OCI-M2 (cell line): Measurements from ENCODE around the gene PDZRN4.
"Not testable (repeated sequence)": the region's sequence is repeated elsewhere in the genome, so short reads cannot be mapped to it uniquely, and the experiment has no call there.

ENCODE experiments used
- DNase-seq: peaks from one replicate; lab custom pipeline; 2025; ENCODE audit not compliant: unreplicated experiment; lab: John Stamatoyannopoulos, UW

Gene PDZRN4

DNA sequence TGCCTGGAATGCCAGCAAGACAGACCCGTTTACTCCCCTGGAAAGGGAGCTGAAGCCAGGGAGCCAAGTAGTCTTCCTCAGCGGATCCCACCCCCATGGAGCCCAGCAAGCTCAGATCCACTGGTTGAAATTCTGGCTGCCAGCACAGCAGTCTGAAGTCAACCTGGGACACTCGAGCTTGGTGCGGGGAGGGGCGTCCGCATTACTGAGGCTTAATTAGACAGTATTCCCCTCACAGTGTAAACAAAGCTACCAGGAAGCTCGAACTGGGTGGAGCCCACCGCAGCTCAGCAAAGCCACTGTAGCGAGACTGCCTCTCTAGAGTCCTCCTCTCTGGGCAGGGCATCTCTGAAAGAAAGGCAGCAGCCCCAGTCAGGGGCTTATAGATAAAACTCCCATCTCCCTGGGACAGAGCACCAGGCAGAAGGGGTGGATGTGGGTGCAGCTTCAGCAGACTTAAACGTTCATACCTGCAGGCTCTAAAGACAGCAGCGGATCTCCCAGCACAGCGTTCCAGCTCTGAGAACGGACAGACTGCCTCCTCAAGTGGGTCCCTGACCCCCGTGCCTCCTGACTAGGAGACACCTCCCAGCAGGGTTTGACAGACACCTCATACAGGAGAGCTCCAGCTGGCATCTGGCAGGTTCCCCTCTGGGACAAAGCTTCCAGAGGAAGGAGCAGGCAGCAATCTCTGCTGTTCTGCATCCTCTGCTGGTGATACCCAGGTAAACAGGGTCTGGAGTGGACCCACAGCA is 92.4 kb downstream of the PDZRN4 start:
- DNase-seq = not testable (repeated sequence)

DNA sequence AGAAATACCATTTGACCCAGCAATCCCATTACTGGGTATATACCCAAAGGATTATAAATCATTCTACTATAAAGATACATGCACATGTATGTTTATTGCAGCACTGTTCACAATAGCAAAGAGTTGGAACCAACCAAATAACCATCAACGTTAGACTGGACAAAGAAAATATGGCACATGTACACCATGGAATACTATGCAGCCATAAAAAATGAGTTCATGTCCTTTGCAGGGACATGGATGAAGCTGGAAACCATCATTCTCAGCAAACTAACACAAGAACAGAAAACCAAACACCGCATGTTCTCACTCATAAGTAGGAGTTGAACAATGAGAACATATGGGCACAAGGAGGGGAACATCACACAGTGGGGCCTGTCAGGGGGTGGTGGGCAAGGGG is 97.3 kb downstream of the PDZRN4 start:
- not testable (repeated sequence) for DNase-seq

DNA sequence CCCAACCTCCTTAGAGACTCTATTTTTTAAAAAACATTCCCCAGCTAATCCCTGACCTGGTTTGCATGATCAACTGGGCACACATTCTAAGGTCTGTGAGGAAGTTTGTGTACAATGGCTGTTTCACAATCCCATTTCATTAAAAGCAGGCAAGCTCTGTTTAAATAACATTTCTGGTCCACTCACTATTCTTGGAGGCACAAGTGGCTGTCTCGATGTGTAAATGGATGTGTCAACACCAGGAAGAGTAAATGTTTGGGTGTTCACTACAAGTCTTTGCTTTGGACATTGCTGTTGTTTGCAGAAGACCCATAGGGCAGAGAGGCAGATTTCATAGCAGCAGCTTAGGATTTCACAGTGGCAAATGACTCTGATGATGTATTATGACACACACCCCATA is 98.3 kb downstream of the PDZRN4 start:
- DNase-seq = no peak

DNA sequence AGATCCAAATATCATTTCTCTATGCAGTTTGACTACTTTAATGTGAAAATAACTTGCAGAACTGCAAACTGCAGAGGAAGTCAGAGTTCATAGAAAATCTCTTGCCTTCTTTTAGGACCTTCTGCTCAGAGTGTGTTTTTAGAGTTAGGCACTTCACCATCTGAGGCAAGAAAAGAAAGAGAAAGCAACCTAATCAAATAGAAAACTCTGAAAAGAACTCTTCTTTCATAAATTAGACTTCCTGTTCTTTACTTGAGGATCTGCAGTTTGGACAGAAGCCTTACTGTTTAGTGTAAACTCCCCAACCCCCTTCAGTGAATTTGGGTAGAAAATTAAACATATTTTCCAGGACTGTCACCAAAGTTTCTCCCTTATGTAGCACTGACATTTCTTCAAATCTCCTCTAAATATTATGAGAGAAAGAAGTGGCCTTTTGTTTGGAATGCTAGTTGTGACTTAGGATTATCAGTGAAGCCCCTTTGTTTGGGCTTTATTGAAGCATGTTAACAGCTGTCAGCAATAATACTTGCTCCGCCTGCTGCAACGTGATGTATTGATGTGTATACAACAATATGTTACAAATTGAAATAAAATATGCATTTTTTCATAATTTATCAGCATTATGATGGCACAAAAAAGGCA is 99.5 kb downstream of the PDZRN4 start:
- no peak for DNase-seq

DNA sequence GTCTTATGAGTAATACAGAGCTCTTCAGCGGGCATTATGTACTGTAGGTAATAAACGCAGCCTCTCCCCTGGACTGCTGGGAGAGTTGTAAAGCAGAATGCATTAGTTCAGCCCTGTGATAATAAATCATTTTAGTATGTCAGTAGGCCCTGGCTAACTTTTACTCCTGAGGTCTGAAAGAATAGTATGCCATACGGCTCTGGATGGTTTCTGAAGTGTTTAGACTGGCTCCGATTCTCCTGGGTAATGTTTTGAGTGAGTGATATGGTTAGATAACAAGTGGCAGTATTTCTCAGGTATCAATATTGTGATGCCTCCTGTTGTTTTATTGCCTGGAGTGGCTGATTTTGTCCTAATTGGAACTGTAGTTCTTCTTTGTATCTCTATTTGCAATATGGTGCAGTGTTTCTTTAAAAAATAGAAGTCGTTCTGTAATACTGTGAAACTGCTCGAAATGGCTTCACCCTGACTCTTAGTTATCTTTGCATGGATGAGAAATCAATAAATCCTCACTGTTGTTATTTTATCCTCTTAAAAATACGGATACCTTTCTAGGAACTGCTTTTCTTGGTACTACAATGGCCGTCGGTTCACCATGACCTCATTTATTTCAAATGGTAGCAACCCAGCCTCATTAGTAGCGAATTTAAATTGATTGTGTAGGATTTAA is 100.2 kb downstream of the PDZRN4 start:
- no peak for DNase-seq

DNA sequence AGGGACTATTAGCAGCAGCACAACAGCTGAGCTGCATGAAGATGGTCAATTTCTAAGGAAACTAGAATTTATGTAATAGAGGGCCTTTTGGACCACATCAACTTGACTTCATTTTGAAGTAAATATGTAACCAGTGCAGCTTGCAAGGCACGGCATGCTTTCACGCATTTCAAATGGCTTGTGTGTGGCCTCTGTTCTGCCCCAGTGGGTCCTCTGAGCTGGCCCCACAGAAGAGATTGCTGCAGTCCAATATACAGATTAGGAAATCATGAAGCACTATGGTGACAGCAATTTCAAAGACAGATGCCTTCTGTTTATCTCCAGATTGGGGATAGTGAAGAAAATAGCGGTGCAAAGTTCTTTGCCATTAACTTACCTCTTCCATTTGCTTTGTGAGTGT is 101.4 kb downstream of the PDZRN4 start:
- no peak for DNase-seq

DNA sequence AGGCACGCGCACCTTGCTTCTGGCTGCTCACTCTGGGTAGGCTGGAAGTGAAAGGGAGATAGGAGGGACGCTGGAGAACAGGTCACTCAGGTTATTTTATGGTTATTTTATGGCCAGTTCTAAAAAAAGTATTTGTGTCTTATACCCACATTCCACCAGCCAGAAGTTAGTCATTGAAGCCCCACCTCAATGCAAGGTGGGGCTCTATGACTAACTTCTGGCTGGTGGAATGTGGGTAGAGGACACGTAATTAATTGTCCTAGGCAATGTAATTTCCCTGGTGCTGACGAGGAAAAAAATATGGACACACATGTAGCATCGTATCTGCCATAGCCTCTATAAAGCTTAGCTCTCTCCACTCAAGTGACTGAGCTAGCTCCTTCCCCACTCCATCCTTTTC is 104.9 kb downstream of the PDZRN4 start:
- DNase-seq = no peak

DNA sequence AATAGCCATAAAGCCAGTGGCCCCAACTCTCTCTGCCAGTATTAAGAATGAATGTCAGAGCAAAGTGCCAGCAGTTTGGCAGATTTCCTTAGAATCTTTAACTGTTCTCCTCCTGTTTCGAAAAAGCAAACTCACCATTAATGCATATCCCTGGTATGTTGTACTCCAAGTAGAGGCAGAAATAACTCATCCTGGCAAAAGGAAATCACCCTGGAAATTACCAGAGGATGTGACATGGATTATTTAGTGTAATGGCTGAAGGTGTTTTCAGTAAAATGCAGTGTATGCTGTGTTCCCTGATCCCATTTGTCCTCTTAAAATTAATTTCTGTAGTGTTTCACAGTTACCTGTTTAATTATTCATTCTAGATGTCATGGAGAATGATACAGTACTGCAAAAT is 105.3 kb downstream of the PDZRN4 start:
- DNase-seq = no peak

DNA sequence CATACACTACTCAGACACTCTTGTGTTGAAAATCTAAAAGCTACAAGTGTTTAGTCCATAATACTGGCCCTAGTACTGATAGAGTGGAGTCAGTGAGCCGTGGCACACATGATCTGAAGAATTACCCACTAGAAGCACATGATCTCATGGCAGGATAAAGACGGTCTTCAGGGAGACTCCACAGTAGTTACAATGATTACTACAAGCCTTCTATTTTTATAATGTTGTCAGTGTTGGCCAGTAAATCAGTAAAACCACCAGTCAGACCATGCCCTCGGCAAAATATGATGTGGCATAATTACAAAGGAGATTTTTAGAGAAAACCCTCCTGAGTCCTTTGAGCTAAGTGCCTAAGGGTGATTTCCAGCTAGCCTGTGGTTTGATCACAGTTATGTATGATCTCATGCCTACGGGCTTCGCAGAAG is 114.9 kb downstream of the PDZRN4 start:
- DNase-seq = no peak

DNA sequence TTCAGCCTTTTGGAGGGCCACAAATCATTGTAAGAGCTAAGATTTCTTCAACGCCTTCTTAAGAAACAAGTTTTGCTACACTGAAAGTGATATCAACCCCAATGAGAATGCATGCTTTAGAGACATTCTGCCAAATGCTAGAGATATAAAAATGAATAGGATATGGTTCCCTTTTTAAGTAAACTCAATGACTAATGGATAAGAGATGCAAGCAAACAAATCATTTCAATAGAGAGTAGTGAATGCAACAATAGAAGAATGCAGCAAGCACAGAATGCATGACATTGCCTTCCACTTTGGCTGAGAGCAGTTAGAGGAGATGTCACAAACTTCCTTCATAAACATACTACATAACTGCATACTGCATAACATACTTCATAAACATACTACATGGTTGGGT is 116.4 kb downstream of the PDZRN4 start:
- no peak for DNase-seq

DNA sequence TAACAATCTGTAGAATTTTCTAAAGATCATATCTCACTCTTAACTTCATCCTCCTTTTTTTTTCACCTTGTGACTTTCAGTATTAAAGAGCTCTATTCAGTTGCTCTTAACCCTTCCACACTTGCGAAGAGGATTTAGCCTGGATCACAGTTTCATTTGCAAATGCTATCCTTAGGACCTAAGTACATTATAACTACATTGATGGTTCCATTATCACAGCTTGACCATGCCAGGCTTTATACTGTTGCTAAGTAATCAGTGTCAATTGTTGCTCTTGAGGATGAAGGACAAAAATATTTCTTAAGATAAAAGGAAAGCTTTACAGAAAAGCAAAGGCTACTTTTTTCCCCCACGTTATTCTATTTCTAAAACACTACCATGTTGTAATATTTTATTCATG is 122.2 kb downstream of the PDZRN4 start:
- no peak for DNase-seq

DNA sequence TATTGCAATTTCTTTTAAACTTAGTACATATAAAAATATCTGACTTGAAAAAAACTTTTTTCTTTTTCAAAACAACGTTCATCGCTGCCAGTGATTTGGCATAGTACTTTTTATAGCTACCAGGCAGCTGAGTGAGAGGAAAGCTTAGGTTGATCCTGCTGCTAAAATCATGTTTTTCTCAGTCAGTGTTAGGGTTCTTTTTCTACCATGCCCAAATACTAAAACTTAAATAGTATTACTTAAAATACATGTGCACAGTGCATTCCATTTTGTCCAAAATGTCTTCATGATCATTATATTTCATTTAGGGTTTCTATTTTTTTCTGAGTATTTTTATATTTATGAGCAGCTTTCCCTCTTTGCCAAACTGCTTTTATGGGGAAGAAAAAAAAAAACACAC is 123.8 kb downstream of the PDZRN4 start:
- no peak for DNase-seq

DNA sequence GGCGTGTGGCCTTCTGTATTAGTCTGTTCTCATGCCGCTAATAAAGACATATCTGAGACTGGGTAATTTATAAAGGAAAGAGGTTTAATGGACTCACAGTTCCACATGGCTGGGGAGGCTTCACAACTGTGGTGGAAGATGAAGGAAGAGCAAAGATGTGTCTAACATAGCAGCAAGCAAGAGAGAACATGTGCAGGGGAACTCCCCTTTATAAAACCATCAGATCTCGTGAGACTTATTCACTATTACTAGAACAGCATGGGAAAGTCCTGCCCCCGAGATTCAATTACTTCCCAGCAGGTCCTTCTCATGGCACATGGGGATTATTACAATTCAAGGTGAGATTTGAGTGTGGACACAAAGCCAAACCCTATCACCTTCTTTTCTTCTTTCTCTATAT is 124.3 kb downstream of the PDZRN4 start:
- DNase-seq = not testable (repeated sequence)

DNA sequence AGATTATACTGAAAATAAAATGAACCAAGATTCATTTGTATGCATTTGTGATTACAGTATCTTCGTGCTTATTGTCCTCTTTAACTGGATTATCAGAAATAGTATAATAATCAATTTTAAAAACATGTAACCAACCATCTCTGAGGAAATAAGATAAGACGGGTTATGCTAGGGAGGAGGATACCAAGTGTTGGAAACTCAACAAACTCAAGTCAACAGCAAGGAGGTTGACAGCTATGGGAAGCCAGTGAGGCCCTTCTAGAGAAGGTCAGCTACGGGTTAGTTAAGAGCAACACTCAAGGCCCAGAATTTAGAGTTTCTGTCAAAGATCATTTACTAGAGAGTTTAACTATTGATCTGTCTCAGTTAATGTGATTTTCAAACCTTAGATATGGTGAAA is 137.2 kb downstream of the PDZRN4 start:
- no peak for DNase-seq

DNA sequence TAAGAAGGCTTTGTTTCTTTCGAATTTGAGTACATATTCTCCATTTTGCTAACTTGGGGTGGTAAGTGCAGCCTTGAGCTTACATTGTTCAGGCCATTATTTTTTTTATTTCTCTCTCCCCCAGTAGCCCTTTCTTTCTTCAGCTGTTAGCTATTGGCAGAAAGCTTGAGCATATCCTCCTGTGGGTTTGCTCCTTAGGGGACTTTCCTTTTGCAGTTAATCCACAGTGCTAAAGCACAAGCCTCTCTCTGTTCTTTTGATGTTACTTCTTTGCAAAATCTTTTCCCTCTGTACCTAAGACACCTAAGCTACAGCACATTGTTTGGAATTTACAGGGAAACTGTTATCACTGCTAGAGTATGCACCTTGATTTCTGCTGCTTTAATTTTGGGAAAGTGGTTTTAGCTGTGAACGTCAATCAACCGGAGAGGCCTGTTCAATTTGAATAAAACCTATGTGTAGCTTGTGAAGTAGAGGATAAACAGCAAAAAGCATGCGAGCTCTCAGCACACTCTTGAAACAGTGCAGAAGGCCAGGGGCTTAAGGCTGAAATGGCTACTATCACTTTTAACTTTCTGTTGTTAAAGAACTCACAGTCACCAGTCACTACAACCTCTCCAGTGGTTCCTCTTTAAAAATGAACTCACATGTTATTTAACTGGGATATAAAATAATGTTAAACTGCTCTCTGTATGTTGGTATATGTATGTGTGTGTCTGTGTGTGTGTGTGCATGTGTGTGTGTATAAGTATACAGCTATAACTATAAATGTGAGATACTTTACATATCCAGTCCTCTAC is 139.2 kb downstream of the PDZRN4 start:
- no peak for DNase-seq

DNA sequence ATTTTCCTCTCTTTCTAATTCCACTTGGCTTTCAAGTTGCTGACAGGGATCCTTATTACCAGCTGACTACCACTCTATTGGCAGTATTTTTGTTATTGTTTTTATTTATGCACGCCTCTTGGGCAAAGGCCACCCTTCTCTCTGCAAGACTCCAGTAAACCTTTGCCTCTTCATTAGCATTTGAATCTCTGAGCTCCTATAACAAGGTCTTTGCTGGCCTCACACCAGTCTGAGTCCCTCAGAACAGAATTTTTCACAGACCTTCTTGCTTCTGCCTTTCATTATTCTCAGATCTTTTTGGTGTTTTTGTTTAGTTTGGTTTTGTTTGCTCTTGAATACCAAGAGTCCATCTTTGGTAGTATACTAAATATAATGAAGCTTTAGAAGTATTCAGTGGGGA is 145.9 kb downstream of the PDZRN4 start:
- DNase-seq = no peak

DNA sequence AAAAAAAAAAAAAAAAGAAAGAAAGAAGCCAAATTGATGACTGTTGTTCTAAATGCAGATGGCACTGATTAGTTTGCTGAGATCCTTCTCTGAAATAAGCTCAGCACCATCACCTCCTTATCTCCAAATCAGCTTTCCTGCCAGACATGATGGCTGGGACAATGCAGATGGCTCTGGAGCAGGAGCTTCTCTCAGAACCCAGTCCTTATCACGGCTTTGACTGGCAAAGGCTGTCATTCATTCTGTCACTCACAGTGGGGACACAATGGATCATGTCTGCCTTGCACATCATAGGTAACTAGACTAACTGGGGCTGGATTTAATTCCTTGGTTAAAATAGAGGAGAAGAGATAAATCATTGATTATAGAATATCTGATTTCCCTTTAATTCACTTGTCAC is 146.3 kb downstream of the PDZRN4 start:
- no peak for DNase-seq

DNA sequence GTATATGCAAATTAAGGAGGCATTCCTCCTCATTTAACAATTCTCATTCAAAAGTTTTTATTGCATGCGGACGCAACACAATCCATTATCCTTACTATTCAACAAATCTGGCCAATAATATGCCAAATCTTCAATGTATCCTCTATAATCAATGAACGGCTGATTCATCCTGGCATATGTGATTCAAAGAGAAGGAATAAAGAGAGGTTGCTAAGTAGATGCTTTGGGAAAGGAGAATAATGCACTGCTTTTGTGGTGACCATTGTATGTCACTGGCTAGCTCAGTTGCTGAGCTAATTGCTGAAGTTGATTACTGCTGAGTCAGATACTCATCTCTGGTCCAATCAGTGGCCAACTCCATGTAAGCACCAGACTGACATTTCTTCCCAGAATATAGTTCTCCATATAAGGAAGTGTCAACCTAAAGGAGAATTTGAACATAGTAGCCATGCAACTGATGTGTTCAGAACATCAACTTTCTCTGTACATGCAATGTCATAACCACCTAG is 148.0 kb downstream of the PDZRN4 start:
- DNase-seq = no peak

DNA sequence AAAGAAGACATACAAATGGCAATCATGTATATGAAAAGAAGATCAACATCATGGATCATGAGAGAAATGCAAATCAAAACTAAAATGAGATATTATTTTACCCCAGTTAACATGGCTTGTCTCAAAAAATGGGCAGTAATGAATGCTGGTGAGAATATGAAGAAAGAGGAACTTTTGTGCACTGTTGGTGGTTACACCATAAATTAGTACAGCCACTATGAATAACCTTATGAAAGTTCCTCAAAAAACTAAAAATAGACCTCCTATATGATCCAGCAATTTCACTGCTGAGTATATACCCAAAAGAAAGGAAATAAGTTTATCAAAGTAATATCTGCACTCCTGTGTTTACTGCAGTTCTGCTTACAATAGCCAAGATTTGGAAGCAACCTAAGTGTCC is 151.7 kb downstream of the PDZRN4 start:
- DNase-seq = no peak

DNA sequence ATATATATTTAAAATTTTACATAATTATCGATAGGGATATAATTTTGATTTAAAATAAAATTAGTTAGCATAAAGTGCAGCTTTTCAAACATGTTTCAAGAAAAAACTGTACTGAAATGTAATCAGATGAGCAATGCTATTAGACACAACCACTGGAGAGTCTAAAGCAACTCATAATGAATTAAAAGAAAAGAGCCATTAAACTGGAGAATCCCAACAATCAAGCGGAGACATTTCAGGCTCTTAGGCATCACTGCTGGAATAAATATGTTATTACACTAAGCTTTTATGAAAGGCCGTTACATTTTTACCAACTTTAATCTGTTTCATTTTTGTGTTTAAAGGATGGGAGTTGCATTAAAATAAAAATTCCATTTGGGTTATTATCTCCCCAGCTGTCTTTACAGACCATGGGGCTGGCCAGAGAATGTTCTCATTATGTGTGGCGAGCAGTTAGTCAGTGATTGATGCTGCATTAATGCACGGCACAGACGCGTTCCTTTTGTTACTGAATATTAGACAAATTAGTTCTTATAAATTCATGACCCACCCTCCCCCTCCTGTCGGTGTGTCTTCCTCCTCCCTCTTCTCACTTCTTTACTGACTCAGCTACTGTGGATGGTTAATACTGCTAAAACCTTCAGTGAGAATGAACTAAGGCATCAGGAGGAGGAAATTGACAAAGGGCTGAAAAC is 156.8 kb downstream of the PDZRN4 start:
- DNase-seq = no peak

DNA sequence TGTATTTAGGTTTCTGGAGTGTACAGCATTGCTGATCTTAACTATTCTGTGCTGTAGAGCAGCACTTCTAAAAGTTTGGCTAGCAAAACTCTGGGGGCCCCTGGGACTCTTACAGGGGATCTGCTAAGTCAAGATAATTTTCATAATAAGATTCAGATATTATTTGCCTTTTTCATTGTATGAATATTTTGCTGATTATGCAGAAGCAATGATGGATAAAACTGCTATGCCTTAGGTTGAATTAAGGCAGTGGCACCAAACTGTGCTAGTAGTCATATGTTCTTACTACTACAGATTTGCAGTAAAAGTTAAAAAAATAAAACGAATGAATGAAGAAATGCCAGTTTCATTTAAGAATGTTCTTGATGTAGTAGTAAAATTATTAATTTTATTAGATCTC is 160.1 kb downstream of the PDZRN4 start:
- DNase-seq = no peak
